Measurements from ENCODE around the gene CMTM2.
"Not testable (repeated sequence)": the region's sequence is repeated elsewhere in the genome, so short reads cannot be mapped to it uniquely, and the experiment has no call there.

CMTM2 gene

GRCh38 chr16:66622863-66623262 lies 43.6 kb downstream of the CMTM2 start:
- Histone ChIP-seq H4K20me1 (ENCODE audit: insufficient read depth, low read length, poor library complexity, severe bottlenecking) (no peaks in the 10 kb centered on the region), H3K4me2 (ENCODE audit: low read depth, low read length, poor library complexity, severe bottlenecking) (no peak overlapping the region), H3F3A (ENCODE audit: low read depth) (no peaks in the 10 kb centered on the region), H3K9me3 (ENCODE audit: insufficient read depth, low read depth, low read length) (no peaks in the 10 kb centered on the region), H3K4me3 (ENCODE audit: low read length, poor library complexity, severe bottlenecking) (no peak overlapping the region), H3K79me2 (ENCODE audit: insufficient read depth, low read length) (no peaks in the 10 kb centered on the region), H3K36me3 (ENCODE audit: insufficient read depth, low read length) (no peaks in the 10 kb centered on the region), H3K9me2 (replicated peaks; ENCODE audit: low read depth, low read length) (no peaks in the 10 kb centered on the region), H3K4me1 (ENCODE audit: insufficient read depth, low read length, poor library complexity, severe bottlenecking) (peaks cover 1% of the 10 kb centered on the region), H3K27me3 (ENCODE audit: insufficient read depth, low read length, poor library complexity, severe bottlenecking) (no peaks in the 10 kb centered on the region), H3K9ac (ENCODE audit: low read depth, low read length, poor library complexity, severe bottlenecking) (no peak overlapping the region), H2AFZ (ENCODE audit: low read length) (no peak overlapping the region)
- TF ChIP-seq EZH2phosphoT487 (IDR thresholded peaks at IDR 0.05; ENCODE audit: borderline replicate concordance) (no peak), CTCF (conservative IDR thresholded peaks at IDR 0.05; ENCODE audit: low read length) (no peak)

DNA sequence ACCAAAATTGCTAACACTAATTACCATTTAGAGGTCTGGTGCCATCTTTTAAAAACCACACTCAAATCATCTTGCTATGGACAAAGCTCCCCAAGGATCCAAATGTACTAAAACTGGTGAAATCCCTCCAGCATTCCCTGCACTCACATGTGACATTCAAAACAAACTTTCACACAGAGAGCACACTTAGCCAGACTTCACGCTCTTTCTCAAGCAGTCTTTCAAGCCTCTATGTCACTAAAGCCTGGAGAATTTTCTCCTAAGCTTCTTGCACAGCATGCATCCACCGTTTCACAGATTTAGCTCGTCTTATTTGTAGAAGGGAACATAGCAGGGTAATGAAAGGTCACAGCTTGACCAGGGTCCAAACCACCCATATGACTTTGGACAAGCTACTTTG lies 44.5 kb downstream of the CMTM2 start:
- no peak overlapping the region for H3K9ac ChIP-seq (ENCODE audit: low read depth, low read length, poor library complexity, severe bottlenecking)
- TF ChIP-seq EZH2phosphoT487 (IDR thresholded peaks at IDR 0.05; ENCODE audit: borderline replicate concordance) (no peak), CTCF (conservative IDR thresholded peaks at IDR 0.05; ENCODE audit: low read length) (no peak)
- H3K79me2 ChIP-seq (ENCODE audit: insufficient read depth, low read length), result no peaks in the 10 kb centered on the region
- no peak overlapping the region for H2AFZ ChIP-seq (ENCODE audit: low read length)
- no peaks in the 10 kb centered on the region for H3K9me3 ChIP-seq (ENCODE audit: insufficient read depth, low read depth, low read length)
- no peak overlapping the region for H3K4me2 ChIP-seq (ENCODE audit: low read depth, low read length, poor library complexity, severe bottlenecking)
- H4K20me1 ChIP-seq (ENCODE audit: insufficient read depth, low read length, poor library complexity, severe bottlenecking), result no peaks in the 10 kb centered on the region
- no peak overlapping the region for H3K4me3 ChIP-seq (ENCODE audit: low read length, poor library complexity, severe bottlenecking)
- H3K27me3 ChIP-seq (ENCODE audit: insufficient read depth, low read length, poor library complexity, severe bottlenecking), result no peaks in the 10 kb centered on the region
- no peaks in the 10 kb centered on the region for H3K9me2 ChIP-seq (replicated peaks; ENCODE audit: low read depth, low read length)
- H3K36me3 ChIP-seq (ENCODE audit: insufficient read depth, low read length), result no peaks in the 10 kb centered on the region
- H3K4me1 ChIP-seq (ENCODE audit: insufficient read depth, low read length, poor library complexity, severe bottlenecking), result no peaks in the 10 kb centered on the region
- H3F3A ChIP-seq (ENCODE audit: low read depth), result no peaks in the 10 kb centered on the region

DNA sequence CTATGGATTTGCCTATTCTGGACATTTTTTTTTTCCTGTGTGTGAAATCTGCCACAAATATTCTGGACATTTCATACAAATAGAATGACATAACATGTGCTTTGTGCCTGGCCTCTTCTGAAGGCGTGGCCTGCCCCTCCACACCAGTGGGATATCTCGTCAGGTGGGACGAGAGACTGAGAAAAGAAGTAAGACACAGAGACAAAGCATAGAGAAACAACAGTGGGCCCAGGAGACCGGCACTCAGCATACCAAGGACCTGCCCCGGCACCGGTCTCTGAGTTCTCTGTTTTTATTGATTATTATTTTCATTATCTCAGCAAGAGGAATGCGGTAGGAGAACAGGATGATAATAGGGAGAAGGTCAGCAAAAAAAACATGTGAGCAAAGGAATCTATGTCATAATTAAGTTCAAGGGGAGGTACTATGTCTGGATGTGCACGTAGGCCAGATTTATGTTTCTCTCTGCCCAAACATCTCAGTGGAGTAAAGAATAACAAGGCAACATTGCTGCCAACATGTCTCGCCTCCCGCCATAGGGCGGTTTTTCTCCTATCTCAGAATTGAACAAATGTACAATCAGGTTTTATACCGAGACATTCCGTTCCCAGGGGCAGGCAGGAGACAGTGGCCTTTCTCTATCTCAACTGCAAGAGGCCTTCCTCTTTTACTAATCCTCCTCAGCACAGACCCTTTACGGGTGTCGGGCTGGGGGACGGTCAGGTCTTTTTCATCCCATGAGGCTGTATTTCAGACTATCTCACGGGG lies 48.5 kb downstream of the CMTM2 start:
- not testable (repeated sequence) for H3K4me3 ChIP-seq (ENCODE audit: low read length, poor library complexity, severe bottlenecking); H3K36me3 ChIP-seq (ENCODE audit: insufficient read depth, low read length); H3K9ac ChIP-seq (ENCODE audit: low read depth, low read length, poor library complexity, severe bottlenecking); H3K4me1 ChIP-seq (ENCODE audit: insufficient read depth, low read length, poor library complexity, severe bottlenecking); H3K9me2 ChIP-seq (replicated peaks; ENCODE audit: low read depth, low read length); H3K27me3 ChIP-seq (ENCODE audit: insufficient read depth, low read length, poor library complexity, severe bottlenecking); H4K20me1 ChIP-seq (ENCODE audit: insufficient read depth, low read length, poor library complexity, severe bottlenecking); H3F3A ChIP-seq (ENCODE audit: low read depth); H3K79me2 ChIP-seq (ENCODE audit: insufficient read depth, low read length); H3K4me2 ChIP-seq (ENCODE audit: low read depth, low read length, poor library complexity, severe bottlenecking); H3K9me3 ChIP-seq (ENCODE audit: insufficient read depth, low read depth, low read length); H2AFZ ChIP-seq (ENCODE audit: low read length)

DNA sequence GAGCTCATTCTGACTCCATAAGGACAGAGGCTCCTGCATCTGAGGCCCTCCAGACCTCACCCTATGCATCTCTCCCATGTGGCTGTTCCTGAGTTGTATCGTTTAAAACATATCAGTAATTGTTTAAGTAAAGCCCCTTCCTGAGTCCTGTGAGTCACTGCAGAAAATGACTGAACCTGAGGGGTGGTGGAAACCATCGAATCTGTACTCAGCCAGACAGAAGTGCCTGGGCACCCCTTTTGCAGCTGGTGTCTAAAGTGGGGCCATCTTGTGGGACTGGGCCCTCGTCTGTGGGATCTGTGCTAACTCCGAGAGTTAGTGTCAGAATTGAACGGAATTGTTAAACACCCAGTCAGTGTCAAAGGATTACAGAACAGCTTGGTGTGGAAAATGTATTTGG lies 50.6 kb downstream of the CMTM2 start:
- Histone ChIP-seq H3F3A (ENCODE audit: low read depth) (no peaks in the 10 kb centered on the region), H3K9me2 (replicated peaks; ENCODE audit: low read depth, low read length) (no peaks in the 10 kb centered on the region), H3K4me2 (ENCODE audit: low read depth, low read length, poor library complexity, severe bottlenecking) (no peak overlapping the region), H3K9ac (ENCODE audit: low read depth, low read length, poor library complexity, severe bottlenecking) (no peak overlapping the region), H3K9me3 (ENCODE audit: insufficient read depth, low read depth, low read length) (no peaks in the 10 kb centered on the region), H3K27me3 (ENCODE audit: insufficient read depth, low read length, poor library complexity, severe bottlenecking) (no peaks in the 10 kb centered on the region), H3K36me3 (ENCODE audit: insufficient read depth, low read length) (no peaks in the 10 kb centered on the region), H3K4me1 (ENCODE audit: insufficient read depth, low read length, poor library complexity, severe bottlenecking) (no peaks in the 10 kb centered on the region), H4K20me1 (ENCODE audit: insufficient read depth, low read length, poor library complexity, severe bottlenecking) (no peaks in the 10 kb centered on the region), H3K4me3 (ENCODE audit: low read length, poor library complexity, severe bottlenecking) (no peak overlapping the region), H2AFZ (ENCODE audit: low read length) (no peak overlapping the region), H3K79me2 (ENCODE audit: insufficient read depth, low read length) (no peaks in the 10 kb centered on the region)
- TF ChIP-seq CTCF (conservative IDR thresholded peaks at IDR 0.05; ENCODE audit: low read length), result no peak
- no peak for TF ChIP-seq EZH2phosphoT487 (IDR thresholded peaks at IDR 0.05; ENCODE audit: borderline replicate concordance)

GRCh38 chr16:66630561-66631260 lies 51.4 kb downstream of the CMTM2 start:
- not testable (repeated sequence) for H4K20me1 ChIP-seq (ENCODE audit: insufficient read depth, low read length, poor library complexity, severe bottlenecking); H3F3A ChIP-seq (ENCODE audit: low read depth); H3K4me3 ChIP-seq (ENCODE audit: low read length, poor library complexity, severe bottlenecking)

More at GRCh38 chr16:66630561-66631260, 51.4 kb downstream of the CMTM2 start:
- not testable (repeated sequence) for H2AFZ ChIP-seq (ENCODE audit: low read length); H3K79me2 ChIP-seq (ENCODE audit: insufficient read depth, low read length); H3K4me2 ChIP-seq (ENCODE audit: low read depth, low read length, poor library complexity, severe bottlenecking); H3K4me1 ChIP-seq (ENCODE audit: insufficient read depth, low read length, poor library complexity, severe bottlenecking); H3K27me3 ChIP-seq (ENCODE audit: insufficient read depth, low read length, poor library complexity, severe bottlenecking); H3K9me3 ChIP-seq (ENCODE audit: insufficient read depth, low read depth, low read length); H3K36me3 ChIP-seq (ENCODE audit: insufficient read depth, low read length); H3K9me2 ChIP-seq (replicated peaks; ENCODE audit: low read depth, low read length); H3K9ac ChIP-seq (ENCODE audit: low read depth, low read length, poor library complexity, severe bottlenecking)

Measured in Loucy (cell line).